Neural cell (in vitro differentiated cells): ENCODE measurements around the gene RYR1. TPM values are rescaled to one million over a fixed set of nuclear protein-coding genes. Genes with fewer than 3 reads are reported as not detected.

Experiments used
- H2AFZ ChIP-seq: fragments of 200-600, 300-800 bp; sonication (generic), shearing (Covaris generic); 2 replicates; pipeline ENCODE4 v1.6.0; 2014; ENCODE audit warnings: low read depth, mild to moderate bottlenecking, antibody characterized with exemption, low read length, moderate library complexity
- H3F3A ChIP-seq: fragments of 200-600 bp; shearing (Covaris generic); 2 replicates; pipeline ENCODE4 v1.6.1; 2016; ENCODE audit warnings: mild to moderate bottlenecking, moderate library complexity, mixed read lengths, antibody characterized with exemption, low read length; ENCODE audit not compliant: insufficient read depth, poor library complexity, severe bottlenecking
- H3K27ac ChIP-seq: fragments of 200-600, 300-800 bp; sonication (generic), shearing (Covaris generic); 2 replicates; pipeline ENCODE4 v1.5.1; 2014; ENCODE audit warnings: mild to moderate bottlenecking, low read length, moderate library complexity
- H3K27me3 ChIP-seq: fragments of 300-800, 200-600 bp; sonication (generic), shearing (Covaris generic); 2 replicates; pipeline ENCODE4 v1.6.0; 2014; ENCODE audit warnings: mild to moderate bottlenecking, low read depth, low read length, moderate library complexity; ENCODE audit not compliant: insufficient read depth
- H3K36me3 ChIP-seq: fragments of 300-800, 200-600 bp; sonication (generic), shearing (Covaris generic); 2 replicates; pipeline ENCODE4 v1.5.1; 2014; ENCODE audit warnings: mild to moderate bottlenecking, antibody characterized with exemption, low read length, moderate library complexity; ENCODE audit not compliant: insufficient read depth
- H3K4me2 ChIP-seq: fragments of 300-800, 200-600 bp; sonication (generic), shearing (Covaris generic); 2 replicates; pipeline ENCODE4 v1.6.0; 2014; ENCODE audit warnings: mild to moderate bottlenecking, low read length
- H3K4me3 ChIP-seq: fragments of 300-800, 200-600 bp; sonication (generic), shearing (Covaris generic); 2 replicates; pipeline ENCODE4 v1.5.1; 2014; ENCODE audit warnings: mild to moderate bottlenecking, low read length, moderate library complexity
- H3K79me2 ChIP-seq: fragments of 200-600 bp; shearing (Covaris generic); replicated peaks from 2 replicates; pipeline ENCODE4 v1.6.0; 2014; ENCODE audit warnings: mild to moderate bottlenecking, low read length, moderate library complexity; ENCODE audit not compliant: insufficient read depth
- H3K9ac ChIP-seq: fragments of 300-800, 200-600 bp; sonication (generic), shearing (Covaris generic); 2 replicates; pipeline ENCODE4 v1.6.1; 2016; ENCODE audit warnings: mild to moderate bottlenecking, low read length, mixed read lengths
- H3K9me2 ChIP-seq: fragments of 200-600 bp; shearing (Covaris generic); 2 replicates; pipeline ENCODE4 v1.6.1; 2016; ENCODE audit warnings: mild to moderate bottlenecking, low read length, mixed read lengths; ENCODE audit not compliant: insufficient read depth
- H3K9me3 ChIP-seq: fragments of 200-600, 300-800 bp; sonication (generic), shearing (Covaris generic); 2 replicates; pipeline ENCODE4 v1.6.1; 2016; ENCODE audit warnings: mild to moderate bottlenecking, mixed run types, low read length, moderate library complexity, mixed read lengths
- H4K20me1 ChIP-seq: fragments of 200-600 bp; shearing (Covaris generic); 2 replicates; pipeline ENCODE4 v1.6.1; 2016; ENCODE audit warnings: mild to moderate bottlenecking, mixed run types; ENCODE audit not compliant: insufficient read depth
- EP300 ChIP-seq: fragments of 450-650 bp; conservative IDR thresholded peaks from 2 replicates; pipeline ENCODE4 v1.6.1; 2014; ENCODE audit warnings: antibody characterized with exemption, mild to moderate bottlenecking, moderate library complexity; ENCODE audit not compliant: poor library complexity, severe bottlenecking
- EZH2 ChIP-seq: fragments of 200-600, 300-800 bp; shearing (Covaris generic), sonication (generic); IDR thresholded peaks from 2 replicates; pipeline ENCODE4 v1.6.1; 2014; ENCODE audit warnings: antibody characterized with exemption, low read length, borderline replicate concordance, mild to moderate bottlenecking; ENCODE audit not compliant: insufficient read depth, poor library complexity, severe bottlenecking
- MXI1 ChIP-seq: fragments of 450-650 bp; conservative IDR thresholded peaks from 2 replicates; pipeline ENCODE4 v1.6.1; 2014; ENCODE audit warnings: antibody characterized with exemption, mild to moderate bottlenecking; ENCODE audit not compliant: poor library complexity, severe bottlenecking
- POLR2AphosphoS5 ChIP-seq: IDR thresholded peaks from 2 replicates; pipeline ENCODE4 v1.6.1; 2012
- RAD21 ChIP-seq: fragments of 450-650 bp; conservative IDR thresholded peaks from 2 replicates; pipeline ENCODE4 v1.6.1; 2014; ENCODE audit warnings: antibody characterized with exemption, mild to moderate bottlenecking, moderate library complexity
- SMC3 ChIP-seq: fragments of 450-650 bp; conservative IDR thresholded peaks from 2 replicates; pipeline ENCODE4 v1.6.1; 2014; ENCODE audit warnings: antibody characterized with exemption, mild to moderate bottlenecking, moderate library complexity; ENCODE audit not compliant: poor library complexity
- TAF1 ChIP-seq: IDR thresholded peaks from 2 replicates; pipeline ENCODE4 v1.6.1; 2012; ENCODE audit warnings: low read depth
- polyA plus RNA-seq: library from polyadenylated mRNA; depleted of rRNA; stranded (reverse); fragments of >200 nt; gene quantifications from 2 replicates; pipeline ENCODE4 v1.2.3, GENCODE V29; 2014
- TF ChIP-seq, protein P1 (sequence below): fragments of 450-650 bp; IDR thresholded peaks from 2 replicates; pipeline ENCODE4 v1.5.1; 2014; ENCODE audit warnings: antibody characterized with exemption, mild to moderate bottlenecking, moderate library complexity; ENCODE audit not compliant: poor library complexity, severe bottlenecking
- TF ChIP-seq, protein P2 (sequence below): IDR thresholded peaks from 2 replicates; pipeline ENCODE4 v1.6.1; 2012; ENCODE audit warnings: borderline replicate concordance

RYR1 gene
- polyA plus RNA-seq, 1 donor from 2014 or later = 0.69 TPM

DNA sequence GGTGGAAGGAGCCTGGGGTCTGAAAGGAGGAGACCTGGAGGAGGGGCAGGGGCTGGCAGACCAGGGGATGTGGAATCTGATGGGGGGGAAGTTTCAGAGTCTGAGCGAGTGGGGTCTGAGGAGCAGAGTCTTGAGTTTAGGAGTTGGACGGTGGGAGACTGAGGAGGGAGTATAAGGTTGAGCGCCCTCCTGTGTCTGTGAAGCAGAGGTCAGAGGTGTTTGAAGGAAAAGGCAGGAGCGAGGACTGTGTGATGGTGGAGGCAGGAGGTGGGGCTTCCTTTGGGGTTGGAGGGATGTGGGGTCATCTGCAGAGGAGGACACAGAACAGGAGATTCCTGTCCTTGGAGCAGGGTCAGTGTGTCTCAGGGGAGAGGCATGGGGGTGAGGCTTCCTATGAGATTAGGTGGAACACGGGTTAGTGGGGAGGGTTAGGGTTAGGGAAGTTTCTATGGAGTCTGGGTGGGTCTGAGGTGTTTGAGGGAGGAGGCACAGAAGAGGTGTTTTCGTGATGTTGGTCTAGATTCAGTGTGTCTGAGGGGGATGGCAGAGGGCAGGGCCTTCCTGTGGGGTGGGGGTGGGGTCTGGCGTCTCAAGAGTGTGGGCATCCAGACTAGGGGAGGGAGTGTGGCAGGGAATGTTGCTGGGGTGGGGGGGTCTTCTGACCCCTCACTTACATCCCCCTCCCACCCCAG is 8.3 kb downstream of the RYR1 start:
- no peak overlapping the region for H3K27ac ChIP-seq
- no peaks in the 10 kb centered on the region for H3K27me3 ChIP-seq
- no peaks in the 10 kb centered on the region for H3K9me3 ChIP-seq
- no peak for TF ChIP-seq TAF1
- TF ChIP-seq POLR2AphosphoS5 = no peak
- TF ChIP-seq SMC3 = no peak
- no peak for TF ChIP-seq RAD21
- no peak for TF ChIP-seq EZH2
- TF ChIP-seq, protein P1, sequence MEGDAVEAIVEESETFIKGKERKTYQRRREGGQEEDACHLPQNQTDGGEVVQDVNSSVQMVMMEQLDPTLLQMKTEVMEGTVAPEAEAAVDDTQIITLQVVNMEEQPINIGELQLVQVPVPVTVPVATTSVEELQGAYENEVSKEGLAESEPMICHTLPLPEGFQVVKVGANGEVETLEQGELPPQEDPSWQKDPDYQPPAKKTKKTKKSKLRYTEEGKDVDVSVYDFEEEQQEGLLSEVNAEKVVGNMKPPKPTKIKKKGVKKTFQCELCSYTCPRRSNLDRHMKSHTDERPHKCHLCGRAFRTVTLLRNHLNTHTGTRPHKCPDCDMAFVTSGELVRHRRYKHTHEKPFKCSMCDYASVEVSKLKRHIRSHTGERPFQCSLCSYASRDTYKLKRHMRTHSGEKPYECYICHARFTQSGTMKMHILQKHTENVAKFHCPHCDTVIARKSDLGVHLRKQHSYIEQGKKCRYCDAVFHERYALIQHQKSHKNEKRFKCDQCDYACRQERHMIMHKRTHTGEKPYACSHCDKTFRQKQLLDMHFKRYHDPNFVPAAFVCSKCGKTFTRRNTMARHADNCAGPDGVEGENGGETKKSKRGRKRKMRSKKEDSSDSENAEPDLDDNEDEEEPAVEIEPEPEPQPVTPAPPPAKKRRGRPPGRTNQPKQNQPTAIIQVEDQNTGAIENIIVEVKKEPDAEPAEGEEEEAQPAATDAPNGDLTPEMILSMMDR = no peak
- TF ChIP-seq, protein P2, sequence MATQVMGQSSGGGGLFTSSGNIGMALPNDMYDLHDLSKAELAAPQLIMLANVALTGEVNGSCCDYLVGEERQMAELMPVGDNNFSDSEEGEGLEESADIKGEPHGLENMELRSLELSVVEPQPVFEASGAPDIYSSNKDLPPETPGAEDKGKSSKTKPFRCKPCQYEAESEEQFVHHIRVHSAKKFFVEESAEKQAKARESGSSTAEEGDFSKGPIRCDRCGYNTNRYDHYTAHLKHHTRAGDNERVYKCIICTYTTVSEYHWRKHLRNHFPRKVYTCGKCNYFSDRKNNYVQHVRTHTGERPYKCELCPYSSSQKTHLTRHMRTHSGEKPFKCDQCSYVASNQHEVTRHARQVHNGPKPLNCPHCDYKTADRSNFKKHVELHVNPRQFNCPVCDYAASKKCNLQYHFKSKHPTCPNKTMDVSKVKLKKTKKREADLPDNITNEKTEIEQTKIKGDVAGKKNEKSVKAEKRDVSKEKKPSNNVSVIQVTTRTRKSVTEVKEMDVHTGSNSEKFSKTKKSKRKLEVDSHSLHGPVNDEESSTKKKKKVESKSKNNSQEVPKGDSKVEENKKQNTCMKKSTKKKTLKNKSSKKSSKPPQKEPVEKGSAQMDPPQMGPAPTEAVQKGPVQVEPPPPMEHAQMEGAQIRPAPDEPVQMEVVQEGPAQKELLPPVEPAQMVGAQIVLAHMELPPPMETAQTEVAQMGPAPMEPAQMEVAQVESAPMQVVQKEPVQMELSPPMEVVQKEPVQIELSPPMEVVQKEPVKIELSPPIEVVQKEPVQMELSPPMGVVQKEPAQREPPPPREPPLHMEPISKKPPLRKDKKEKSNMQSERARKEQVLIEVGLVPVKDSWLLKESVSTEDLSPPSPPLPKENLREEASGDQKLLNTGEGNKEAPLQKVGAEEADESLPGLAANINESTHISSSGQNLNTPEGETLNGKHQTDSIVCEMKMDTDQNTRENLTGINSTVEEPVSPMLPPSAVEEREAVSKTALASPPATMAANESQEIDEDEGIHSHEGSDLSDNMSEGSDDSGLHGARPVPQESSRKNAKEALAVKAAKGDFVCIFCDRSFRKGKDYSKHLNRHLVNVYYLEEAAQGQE = no peak
- no peak for TF ChIP-seq MXI1
- TF ChIP-seq EP300 = no peak
- no peak overlapping the region for H3K4me2 ChIP-seq
- H3K36me3 ChIP-seq = no peaks in the 10 kb centered on the region
- no peaks in the 10 kb centered on the region for H4K20me1 ChIP-seq
- H3K9ac ChIP-seq = no peak overlapping the region
- no peak overlapping the region for H3K4me3 ChIP-seq
- no peaks in the 10 kb centered on the region for H3K9me2 ChIP-seq
- H2AFZ ChIP-seq = no peak overlapping the region
- H3F3A ChIP-seq = no peaks in the 10 kb centered on the region
- H3K79me2 ChIP-seq = no peaks in the 10 kb centered on the region

DNA sequence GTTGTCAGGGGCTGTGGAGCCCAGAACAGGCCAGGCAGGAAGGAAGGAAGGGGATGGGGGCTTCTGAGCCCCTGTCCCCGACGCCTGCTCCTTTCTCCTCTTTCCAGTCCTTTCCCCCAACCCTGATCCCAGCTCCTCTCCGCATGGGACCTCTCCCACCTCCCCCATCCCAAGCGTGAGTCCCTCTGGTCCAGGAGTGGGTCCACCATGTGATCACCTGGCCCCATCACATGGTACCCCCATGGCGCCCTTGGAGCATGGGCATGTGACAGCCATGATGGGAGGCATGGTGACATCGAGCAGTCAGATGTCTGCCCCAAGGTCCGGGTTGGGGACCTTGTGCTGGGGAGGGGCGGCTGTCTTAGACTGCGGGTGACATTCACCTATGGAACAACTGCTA is 9.2 kb downstream of the RYR1 start:
- Histone ChIP-seq H3K9ac (no peak overlapping the region), H3K4me2 (no peak overlapping the region), H3F3A (no peaks in the 10 kb centered on the region), H4K20me1 (no peaks in the 10 kb centered on the region), H3K9me2 (no peaks in the 10 kb centered on the region), H3K27me3 (no peaks in the 10 kb centered on the region), H3K79me2 (no peaks in the 10 kb centered on the region), H3K36me3 (no peaks in the 10 kb centered on the region), H2AFZ (no peak overlapping the region), H3K9me3 (no peaks in the 10 kb centered on the region), H3K27ac (no peak overlapping the region), H3K4me3 (no peak overlapping the region)
- TF ChIP-seq POLR2AphosphoS5 (no peak), MXI1 (no peak), TAF1 (no peak), EP300 (no peak), RAD21 (no peak), EZH2 (no peak), SMC3 (no peak)
- TF ChIP-seq, protein P2 = no peak
- TF ChIP-seq, protein P1 = no peak
